GM18873 (cell line): ENCODE data around the gene MYO18B.

Experiments used
- ATAC-seq: cut with Tn5 transposase; IDR thresholded peaks from one replicate; pipeline ENCODE4 v1.9.1; 2021; ENCODE audit warnings: mild to moderate bottlenecking, moderate library complexity, moderate number of reproducible peaks; ENCODE audit not compliant: unreplicated experiment, low FRiP score

MYO18B gene

DNA sequence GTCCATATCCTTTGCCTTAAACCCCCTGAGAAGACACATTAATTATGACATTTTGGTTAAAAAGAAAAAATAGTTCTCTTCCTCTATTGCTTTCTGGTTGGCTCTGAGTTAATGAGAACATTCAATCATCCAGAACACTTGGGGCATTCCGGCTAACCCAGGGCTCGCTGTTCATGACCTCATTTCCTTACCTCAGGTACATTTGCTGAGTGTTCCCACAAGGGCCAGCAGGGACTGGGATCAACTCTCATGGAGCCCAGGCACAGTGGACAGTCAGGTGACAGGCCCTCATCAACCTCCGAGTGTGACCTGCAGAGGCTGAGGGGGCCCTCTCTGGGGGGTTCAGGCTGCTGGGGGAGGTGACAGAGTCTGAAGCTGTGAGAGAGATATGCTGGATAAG is 98.9 kb downstream of the MYO18B start:
- ATAC-seq, result no peak

DNA sequence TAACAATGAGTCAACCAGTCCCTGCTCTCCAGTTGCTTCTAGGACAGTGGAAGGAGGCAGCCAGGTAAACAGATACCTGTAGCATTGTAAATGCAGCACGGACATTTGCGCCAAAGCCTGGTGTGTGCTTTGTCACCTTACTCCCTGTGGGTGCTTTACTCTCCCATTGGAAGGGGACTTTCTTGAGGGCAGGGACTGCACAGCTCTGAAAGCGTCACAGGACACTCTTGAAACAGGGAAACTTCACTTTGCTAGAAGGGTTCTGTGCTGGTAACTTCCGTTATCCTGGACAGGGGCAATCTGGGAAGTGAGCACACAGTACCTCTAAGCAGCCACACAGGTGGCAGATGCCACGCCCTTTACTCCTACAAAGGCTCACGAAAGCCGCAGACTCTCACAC is 99.8 kb downstream of the MYO18B start:
- ATAC-seq, result no peak

DNA sequence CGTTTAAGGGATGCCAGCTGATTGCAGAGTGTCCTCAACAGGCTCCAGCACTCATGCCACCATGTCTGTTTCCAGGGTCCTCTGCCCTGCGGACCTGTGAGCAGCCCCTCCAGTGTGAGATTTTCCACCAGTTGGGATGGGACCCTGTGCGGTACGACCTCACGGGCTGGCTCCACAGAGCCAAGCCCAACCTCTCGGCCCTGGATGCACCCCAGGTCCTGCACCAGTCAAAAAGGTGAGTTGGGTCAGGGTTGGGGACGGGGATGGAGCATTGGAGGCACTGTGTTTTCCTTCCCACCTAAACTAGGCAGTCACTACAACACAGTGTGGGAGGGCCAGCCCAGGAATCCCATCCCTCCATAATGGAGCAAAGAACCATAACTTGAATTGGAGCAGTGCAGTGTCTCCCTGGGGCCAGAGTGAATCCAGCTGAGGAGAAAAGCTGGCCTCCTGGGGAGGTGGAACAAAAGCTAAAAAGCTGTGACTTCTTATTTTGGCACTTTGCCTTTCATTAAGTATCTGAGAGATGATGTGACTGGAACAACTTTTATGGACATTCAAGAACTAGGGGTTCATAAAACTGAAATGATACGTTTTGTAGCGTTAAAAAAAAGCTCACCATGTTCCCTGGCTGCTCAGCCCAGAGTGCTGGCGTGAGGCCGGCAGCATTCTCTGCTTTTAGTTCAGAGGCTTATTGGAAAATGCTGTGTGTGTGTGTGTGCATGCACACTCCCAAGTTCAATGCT is 101.8 kb downstream of the MYO18B start:
- ATAC-seq, result no peak

DNA sequence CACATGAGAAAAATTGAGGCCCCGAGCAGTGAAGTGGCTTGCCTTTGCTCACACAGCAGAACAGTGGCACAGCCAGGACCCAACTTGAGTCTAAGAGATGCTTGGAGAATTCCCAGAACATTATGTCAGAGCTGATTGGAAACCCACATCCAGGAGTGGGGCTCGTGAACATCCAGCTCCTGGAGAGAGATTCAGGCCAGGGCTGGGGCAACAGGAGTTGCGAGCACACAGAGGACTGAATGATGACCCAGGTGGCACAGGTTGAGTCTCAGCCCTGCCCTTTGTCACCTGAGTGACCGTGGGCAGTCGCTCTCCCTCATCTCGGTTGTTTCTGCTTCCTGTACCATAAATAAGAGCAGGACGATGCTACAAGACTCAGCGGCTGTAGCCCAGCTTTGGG is 102.6 kb downstream of the MYO18B start:
- no peak for ATAC-seq

DNA sequence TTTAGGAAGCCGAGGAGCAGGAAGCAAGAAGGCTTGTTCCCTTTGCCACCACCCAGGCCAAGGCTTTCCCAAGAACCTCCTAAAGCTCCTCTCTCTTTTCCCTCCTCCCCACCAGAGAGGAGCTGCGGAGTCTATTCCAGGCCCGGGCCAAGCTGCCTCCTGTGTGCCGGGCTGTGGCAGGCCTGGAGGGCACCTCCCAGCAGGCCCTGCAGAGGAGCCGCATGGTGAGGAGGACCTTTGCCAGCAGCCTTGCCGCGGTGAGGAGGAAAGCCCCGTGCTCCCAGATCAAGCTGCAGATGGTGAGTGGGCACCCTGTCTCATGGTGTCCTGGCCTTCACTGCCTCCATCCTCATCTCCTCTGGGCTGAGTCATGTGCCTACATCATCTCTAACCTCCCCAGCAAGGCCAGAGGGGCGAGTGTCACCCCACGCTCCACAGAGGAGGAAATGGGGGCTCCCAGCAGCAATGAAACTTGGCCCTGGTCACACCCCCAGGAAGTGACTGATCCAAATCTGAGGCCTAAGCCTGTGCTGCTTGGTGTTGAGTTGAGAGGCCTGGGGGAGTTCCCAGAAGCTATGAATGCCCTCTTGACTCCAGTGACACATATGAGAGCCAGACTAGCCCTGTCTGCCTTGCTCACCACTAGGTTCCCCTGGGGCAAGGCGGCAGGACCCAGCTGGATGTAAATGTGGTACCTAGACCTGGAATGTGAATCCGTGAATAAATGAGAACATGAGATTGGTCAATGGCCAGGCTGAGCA is 104.2 kb downstream of the MYO18B start:
- ATAC-seq, result no peak

DNA sequence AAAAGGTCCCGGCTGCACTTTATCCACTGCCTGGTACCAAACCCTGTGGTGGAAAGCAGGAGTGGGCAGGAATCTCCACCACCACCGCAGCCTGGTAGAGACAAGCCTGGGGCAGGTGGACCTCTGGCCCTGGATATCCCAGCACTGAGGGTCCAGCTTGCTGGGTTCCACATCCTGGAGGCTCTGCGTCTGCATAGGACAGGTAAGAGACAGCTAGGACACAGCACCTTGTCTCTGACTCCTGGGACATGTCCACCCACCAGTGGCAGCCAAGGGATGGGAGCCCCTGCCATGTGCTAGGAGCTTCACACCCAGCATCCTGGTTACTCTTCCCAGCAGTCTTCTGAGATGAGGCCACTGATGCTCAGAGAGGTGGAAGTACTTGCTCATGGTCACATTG is 105.5 kb downstream of the MYO18B start:
- ATAC-seq, result no peak

DNA sequence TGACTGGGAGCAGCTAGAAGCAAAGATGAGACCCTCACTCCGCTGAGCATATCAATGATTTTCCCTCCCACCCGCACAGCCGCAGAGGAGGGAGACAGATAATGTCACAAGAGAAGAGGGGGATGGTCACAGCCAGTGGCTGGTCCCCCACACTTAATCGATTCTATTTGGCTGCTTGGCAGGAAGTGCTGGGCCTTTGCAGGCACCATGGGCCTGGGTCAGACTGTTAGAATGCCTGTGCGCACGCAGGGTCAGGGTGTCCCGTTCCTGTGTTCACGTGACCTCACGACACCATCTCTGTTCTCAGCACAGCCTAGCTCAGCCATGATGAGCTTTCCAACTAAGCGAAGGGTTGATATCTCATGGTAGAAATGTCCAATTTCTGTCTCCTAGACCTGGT is 107.0 kb downstream of the MYO18B start:
- ATAC-seq, result no peak

DNA sequence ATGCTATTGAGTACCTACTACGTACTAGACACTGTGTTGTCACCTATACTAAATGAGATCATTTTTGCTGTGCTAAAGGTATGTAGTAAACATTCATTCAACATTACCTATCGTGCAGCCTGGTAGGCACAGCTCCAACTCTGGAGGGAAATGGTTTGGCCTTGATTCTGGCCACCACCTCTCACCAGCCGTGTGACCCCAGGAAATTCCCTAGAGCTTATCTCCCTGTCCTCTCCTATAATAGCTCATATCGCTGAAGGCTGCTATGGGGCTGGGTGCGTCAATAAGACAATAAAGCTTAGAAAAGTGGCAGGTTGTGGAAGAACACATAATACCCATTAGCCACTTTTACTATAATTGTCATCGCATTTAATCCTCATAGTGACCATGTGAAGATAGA is 107.5 kb downstream of the MYO18B start:
- no peak for ATAC-seq

DNA sequence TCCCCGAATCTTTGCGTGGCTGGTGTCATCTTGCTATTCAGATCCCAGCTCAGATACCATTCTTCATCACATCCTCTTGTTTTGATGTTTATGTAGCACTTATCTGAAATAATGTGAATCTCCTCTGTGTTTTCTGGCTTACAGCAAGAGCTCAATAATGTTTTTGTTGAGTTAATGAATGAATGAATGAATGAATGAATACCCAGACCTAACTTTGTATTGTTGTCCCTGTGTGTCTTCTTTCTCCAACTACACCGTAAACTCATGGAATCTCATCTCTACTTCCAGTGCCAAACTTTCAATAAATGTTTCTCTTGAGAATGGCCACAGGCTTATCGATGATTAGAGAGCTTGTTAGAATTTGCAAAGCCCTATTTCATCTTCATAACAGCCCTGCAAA is 110.2 kb downstream of the MYO18B start:
- no peak for ATAC-seq

DNA sequence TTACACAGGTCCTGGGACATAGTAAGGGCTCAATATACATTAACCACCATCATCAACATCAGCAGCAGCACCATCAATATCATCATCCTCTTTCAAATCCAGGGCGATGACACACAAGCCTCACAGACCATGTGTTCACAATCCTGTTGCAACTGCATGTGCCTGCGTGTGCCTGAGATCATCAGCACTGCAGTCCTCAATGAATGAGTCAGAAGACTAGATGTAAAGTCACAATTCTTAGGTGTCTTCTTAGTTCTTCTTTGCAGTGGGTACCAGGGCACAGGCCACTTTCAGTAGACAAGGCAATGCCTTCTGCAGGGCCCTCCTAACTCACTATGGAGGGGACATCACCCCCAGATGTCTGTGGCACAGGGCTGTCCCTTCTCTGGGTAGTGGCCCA is 111.1 kb downstream of the MYO18B start:
- no peak for ATAC-seq

DNA sequence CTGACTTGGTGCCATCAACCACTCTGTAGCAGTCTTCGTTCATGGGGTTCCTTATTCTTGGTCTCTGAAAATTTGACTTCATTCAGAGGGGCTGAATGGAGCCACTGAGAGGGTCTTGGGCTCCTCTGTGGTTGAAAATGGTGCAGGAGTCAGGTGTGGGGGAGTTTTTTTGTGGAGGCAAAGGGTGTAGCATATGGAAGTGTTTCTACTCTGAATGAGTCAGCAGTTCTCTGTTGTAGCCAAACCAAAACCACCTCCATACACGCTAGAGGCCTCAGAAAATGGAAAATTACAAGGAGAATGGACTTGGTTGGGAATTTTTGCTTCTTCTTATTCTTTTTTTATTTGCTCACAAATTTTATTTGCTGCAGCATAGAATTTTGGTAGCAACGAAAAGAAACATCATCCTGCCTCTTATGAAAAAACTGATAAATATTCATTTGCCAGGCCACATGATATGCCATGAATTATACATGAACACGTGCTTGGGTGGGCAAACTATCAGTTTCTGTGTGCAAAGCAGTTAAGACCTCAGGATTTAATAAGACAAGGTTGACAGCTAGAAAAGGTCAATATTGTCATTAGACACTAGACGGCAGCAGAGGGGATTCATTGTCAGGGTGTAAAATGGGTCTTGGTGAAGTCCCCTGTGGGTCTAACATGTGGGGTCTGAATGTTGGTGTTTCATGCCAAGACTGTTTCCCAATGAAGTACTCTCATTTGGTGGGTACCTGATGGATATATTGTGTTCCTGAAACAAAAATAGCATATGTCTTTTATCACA is 111.7 kb downstream of the MYO18B start:
- ATAC-seq, result no peak

DNA sequence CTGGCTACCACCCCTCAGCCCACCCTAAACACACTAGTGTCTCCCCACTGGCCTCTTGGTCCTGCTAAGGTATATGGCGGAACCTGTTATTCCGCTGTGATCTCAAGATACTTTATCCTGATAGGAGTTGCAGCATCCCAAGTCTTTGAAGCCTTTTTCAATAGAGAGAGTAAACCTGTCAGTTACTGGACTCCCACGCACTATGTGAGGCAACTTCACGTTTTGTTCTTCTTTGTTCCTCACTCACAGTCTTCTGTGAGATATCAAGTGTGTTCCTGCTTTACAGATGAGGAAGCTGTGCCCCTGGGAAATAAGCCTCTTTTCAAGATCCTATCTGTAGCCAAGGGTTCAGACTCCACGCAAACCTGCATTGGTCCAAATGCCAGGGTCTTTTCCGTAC is 127.8 kb downstream of the MYO18B start:
- no peak for ATAC-seq

DNA sequence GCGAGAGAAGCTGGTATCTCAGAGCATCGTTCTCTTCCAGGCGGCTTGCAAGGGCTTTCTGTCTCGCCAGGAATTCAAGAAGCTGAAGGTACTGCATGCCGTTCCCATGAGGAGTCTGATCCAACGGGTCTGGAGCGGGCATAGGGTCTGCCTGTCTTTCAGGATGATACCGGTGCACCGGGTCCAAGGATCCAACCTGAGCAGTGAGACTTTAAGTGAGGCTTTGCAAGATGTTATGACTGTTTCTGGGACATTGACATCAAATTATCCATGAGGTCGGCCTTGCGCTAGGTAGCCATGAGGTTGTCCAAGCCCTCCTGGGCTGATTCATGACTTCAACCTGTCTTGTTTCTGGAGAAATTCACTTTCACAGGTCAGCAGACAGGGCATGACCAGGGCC is 132.3 kb downstream of the MYO18B start:
- no peak for ATAC-seq

DNA sequence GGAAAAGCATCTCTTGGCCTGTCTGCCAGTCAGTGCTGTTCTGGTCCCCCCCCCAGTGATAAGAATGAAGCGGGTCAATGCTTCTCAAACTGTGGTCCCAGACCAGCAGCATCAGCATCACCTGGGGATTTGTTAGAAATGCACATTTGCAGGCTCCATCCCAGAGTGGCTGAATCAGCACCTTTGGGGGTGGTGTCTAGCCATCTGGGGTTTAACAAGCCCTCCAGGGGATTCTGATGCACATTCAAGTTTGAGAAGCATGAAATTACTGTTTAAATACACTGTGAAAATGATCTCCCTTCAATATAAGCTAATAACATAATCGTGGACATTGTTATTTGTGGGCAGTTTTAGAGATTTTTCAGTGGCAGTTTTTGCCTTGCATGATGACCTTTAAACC is 133.5 kb downstream of the MYO18B start:
- no peak for ATAC-seq

DNA sequence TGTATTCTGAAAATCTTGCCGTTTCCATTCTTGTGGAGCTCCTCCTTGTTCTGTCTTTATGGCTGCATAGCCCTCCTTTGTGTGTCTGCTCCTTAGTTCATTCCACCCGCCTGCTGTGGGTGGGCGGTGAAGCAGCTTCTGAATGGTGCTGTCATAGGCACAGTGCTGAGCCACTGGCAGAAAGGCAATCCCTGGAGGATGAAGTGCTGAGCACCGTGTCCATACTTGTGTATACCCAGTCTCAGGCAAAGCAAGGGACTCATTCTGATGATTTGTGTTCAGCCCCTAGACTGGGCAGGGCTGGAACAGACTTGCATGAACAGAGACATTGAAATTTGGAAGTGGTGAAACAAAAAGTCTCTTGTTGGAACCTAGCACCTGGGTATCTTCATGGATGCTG is 134.9 kb downstream of the MYO18B start:
- ATAC-seq, result no peak

DNA sequence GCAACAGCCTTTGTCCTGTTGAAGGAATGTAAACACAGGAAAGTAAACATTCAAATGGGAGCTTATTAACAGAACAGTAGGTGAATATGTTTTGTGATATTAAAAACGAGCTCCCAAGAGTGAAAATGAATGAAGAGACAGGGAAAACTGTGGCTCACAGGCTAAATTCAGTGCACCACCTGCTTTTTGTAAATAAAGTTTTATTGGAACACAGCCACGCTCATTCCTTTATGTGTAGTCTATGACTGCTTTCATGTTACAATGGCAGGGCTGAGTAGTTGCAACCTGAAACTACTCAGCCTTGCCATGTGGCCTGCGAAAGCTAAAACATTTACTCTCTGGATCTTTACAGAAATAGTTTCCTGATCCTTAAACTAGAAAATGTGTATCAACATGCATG is 136.9 kb downstream of the MYO18B start:
- no peak for ATAC-seq

DNA sequence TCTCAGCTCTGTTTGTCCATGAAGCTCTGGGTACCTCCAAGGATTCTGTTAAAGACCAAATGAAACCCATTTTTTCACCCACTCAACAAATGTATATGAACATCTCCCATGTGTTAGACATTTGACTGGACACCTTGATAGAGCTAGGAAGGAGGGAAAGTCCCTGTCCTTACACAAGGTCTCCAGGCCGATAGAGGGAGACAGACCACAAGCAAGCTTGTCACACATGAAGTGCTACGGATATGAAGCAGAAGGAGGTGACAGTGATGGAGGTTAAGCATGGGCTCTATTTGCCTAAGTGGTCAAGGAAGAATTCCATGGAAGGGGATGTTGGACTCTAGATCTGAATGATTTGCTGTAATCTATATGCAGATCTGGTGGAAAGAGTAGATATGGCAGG is 138.5 kb downstream of the MYO18B start:
- ATAC-seq, result no peak

DNA sequence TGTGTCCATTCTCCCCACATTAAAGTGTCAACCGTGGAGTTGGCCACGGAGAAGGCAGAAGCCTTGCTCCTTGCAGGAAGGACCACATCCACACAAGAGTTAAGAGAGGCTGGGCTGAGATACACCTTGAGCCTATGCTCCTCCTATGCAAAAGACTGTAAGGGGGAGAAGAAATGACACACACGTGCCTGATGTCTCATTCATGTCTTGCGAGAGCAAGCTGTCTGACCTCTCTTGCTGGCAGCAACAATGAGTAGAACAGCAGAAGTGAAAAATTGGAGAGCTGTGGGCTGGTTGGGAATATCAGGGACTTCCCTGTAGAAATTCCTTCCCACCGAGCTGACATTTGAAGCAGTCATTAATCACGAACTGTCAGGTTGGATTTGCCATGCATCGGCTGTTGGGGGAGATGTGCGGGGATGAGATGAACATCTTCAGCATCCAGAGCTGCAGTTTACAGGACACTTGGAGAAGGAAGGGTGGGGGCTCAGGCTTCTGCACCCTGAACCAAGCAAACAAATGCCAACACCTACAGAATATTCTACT is 139.3 kb downstream of the MYO18B start:
- no peak for ATAC-seq

DNA sequence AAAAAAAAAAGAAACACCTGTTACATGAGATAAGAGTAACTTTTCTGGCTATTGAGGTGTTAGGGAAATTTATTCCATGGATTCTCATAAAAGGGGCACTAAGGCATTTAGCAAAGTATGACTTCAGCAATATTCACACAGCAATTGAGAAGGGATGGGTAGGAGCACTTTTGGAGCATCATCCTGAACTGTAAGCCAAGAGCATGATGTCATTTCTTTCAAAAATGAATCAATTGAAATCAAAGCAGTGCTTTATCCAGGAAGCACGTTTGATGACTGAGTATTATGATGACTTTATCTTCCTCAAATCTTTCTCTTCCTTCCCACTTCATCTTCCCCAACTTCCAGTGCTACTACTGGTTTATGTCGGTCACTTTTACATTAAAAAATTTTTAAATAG is 140.4 kb downstream of the MYO18B start:
- no peak for ATAC-seq

DNA sequence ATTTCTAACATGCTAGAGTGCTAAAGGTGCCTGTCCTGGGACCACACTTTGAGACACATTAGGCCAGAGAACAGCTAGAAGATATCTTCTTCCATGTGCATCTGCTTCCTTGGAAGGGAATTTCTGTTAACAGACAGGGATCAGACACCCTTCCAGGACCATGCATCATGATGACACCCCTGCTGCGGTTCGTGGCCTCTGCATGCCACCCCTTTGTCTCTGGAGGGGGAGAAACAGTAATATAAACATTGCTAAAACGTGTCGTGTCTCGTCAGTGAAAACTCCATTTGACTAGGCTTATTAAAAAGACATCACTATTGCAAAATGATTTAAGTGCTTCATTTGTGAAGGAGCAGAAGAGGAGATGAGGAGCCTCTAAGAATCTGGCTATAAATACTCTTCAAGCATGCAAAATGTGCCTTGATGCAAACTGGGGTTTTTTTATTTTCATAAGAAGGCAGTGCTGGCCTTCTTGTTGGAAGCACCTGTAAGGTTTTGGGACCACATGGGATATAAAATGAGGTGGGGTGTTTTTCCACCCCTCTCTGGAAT is 141.6 kb downstream of the MYO18B start:
- ATAC-seq, result no peak

DNA sequence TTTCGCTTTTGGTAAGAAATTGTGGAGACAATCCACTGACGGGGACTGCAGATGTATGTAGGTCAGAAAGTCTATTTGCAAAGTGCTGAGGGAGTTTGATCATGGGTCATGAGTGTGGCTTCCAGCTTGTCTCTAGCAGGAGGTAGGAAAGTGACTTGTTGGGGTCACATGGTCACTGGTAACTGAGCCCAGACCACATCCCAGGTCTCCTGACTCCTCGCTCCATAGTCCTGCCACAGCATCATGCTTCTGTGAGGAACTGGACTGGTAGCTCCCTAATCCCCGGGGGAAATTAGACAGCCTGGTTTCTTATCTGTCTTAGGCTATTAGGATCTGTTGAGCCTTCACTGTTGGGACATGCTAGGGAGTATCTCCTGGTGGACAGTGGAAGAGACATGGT is 142.1 kb downstream of the MYO18B start:
- ATAC-seq, result no peak
